ENCODE results near the gene BUD23. TPM values are rescaled to one million over a fixed set of nuclear protein-coding genes. Genes with fewer than 3 reads are reported as not detected.

Gene BUD23
- total RNA-seq (10 to 100 TPM; 50.4 to 96.2 (median 83.4) TPM), polyA plus RNA-seq (100 to 1,000 TPM; 106 to 155 (median 149) TPM)
- long read RNA-seq, donor 1, transcript BUD23-201 (12 exons, 1,230 nt), result major isoform, 33 of 51 reads
- long read RNA-seq, donor 1, partial matches to known transcripts, result 5 of 51 reads
- long read RNA-seq, donor 1, other reads (novel, unspliced or antisense), result 8 of 51 reads
- long read RNA-seq, donor 2, transcript BUD23-201 (12 exons, 1,230 nt), result major isoform, 117 of 147 reads
- long read RNA-seq, donor 2, partial matches to known transcripts, result 13 of 147 reads
- long read RNA-seq, donor 2, other reads (novel, unspliced or antisense), result 10 of 147 reads

GRCh38 chr7:73683056-73683787, at the start of gene BUD23, which contains the start of gene DNAJC30:
Gene BUD23 (plus strand): TSS chr7:73683597. CDS start chr7:73683626, 29 bp downstream.
Gene DNAJC30 (minus strand): TSS chr7:73683453. CDS start chr7:73683423, 30 bp downstream.
- H3K27me3 ChIP-seq (ENCODE audit: insufficient read depth in 3 of 3, low read length in 2 of 3), result no peaks in the 10 kb centered on the region
- H3K4me1 ChIP-seq, result peaks cover 25% of the 10 kb centered on the region
- 0% methylated on average over 60 to 68 of the region's 68 CpGs for WGBS, 3 donors

GRCh38 chr7:73633844-73634243, 49.6 kb upstream of the BUD23 start:
- Histone ChIP-seq H3K4me3 (no peak overlapping the region), H3K4me1 (peaks cover 4% of the 10 kb centered on the region), H3K27ac (no peak overlapping the region), H3K36me3 (ENCODE audit: insufficient read depth in 1 of 2, low read depth in 1 of 2) (no peaks in the 10 kb centered on the region), H3K27me3 (ENCODE audit: insufficient read depth in 3 of 3, low read length in 2 of 3) (peaks cover 0 to 30% (median 13%) of the 10 kb centered on the region in 3 donors), H3K9me3 (no peaks in the 10 kb centered on the region)
- intact Hi-C loops (cut with DNase I), result no loop called here
- no peak for ATAC-seq
- WGBS, 3 donors, result 68 to 72% (median 69%) methylated on average over 8 of the region's 8 CpGs
- no peak for TF ChIP-seq CTCF (IDR thresholded peaks at IDR 0.05)
- no peak for DNase-seq

More at GRCh38 chr7:73683056-73683787, at the start of gene BUD23, which contains the start of gene DNAJC30:
- intact Hi-C loops (cut with DNase I), result loop anchor here in 1 of 2 donors (5.0 kb wide), 1 partner anchor 34 kb away; the partner anchor contains the start of gene STX1A
- ATAC-seq (peak; percentile 96 to 99 (median 98)), DNase-seq (peak; percentile 99)
- peak within 1 kb of the TSS; percentile 94 for H3K4me3 ChIP-seq
- peak; percentile 3 for TF ChIP-seq CTCF (IDR thresholded peaks at IDR 0.05)
- H3K27ac ChIP-seq, result peak within 1 kb of the TSS; percentile 94
- peaks cover 7 to 33% of the 10 kb centered on the region in 2 donors for H3K36me3 ChIP-seq (ENCODE audit: insufficient read depth in 1 of 2, low read depth in 1 of 2)
- H3K9me3 ChIP-seq, result no peaks in the 10 kb centered on the region

- H3K27me3 ChIP-seq (ENCODE audit: insufficient read depth in 3 of 3, low read length in 2 of 3), result peaks cover 0 to 17% (median 13%) of the 10 kb centered on the region in 3 donors
- H3K27ac ChIP-seq, result no peak overlapping the region
- no peaks in the 10 kb centered on the region for H3K9me3 ChIP-seq
- ATAC-seq (no peak), DNase-seq (no peak)
- no peak for TF ChIP-seq CTCF (IDR thresholded peaks at IDR 0.05)
- H3K4me1 ChIP-seq, result peaks cover 4% of the 10 kb centered on the region
- H3K36me3 ChIP-seq (ENCODE audit: insufficient read depth in 1 of 2, low read depth in 1 of 2), result no peaks in the 10 kb centered on the region
- WGBS, 3 donors, result 79 to 80% (median 80%) methylated on average over 8 of the region's 8 CpGs
- no peak overlapping the region for H3K4me3 ChIP-seq
- intact Hi-C loops (cut with DNase I), result no loop called here
Measured at GRCh38 chr7:73635428-73636200, 47.8 kb upstream of the BUD23 start.

GRCh38 chr7:73638911-73639310, 44.5 kb upstream of the BUD23 start:
- 59 to 71% (median 65%) methylated on average over 3 of the region's 3 CpGs for WGBS, 3 donors
- Histone ChIP-seq H3K4me1 (peaks cover 4% of the 10 kb centered on the region), H3K27ac (no peak overlapping the region), H3K9me3 (peaks cover 4% of the 10 kb centered on the region), H3K36me3 (ENCODE audit: insufficient read depth in 1 of 2, low read depth in 1 of 2) (no peaks in the 10 kb centered on the region), H3K27me3 (ENCODE audit: insufficient read depth in 3 of 3, low read length in 2 of 3) (peaks cover 0 to 9% (median 7%) of the 10 kb centered on the region in 3 donors), H3K4me3 (no peak overlapping the region)
- ATAC-seq (no peak), DNase-seq (no peak)
- no peak for TF ChIP-seq CTCF (IDR thresholded peaks at IDR 0.05)
- intact Hi-C loops (cut with DNase I), result no loop called here
